ENCODE results near the gene TWF2.
A peak's percentile ranks its signal among the peaks of the same experiment; 100 is the strongest.

TWF2 gene

GRCh38 chr3:52198643-52199608 lies 40.0 kb downstream of the TWF2 start:
- DNase-seq, result no peak

- peak; percentile 44 to 88 for DNase-seq
Observed at GRCh38 chr3:52197842-52198625, 40.9 kb downstream of the TWF2 start, which contains the start of gene ALAS1. TSS of gene ALAS1 (plus strand) at chr3:52198160. CDS start at chr3:52199242, 1,082 bp downstream.

GRCh38 chr3:52197499-52197841 lies 41.5 kb downstream of the TWF2 start:
- no peak for DNase-seq

DNA sequence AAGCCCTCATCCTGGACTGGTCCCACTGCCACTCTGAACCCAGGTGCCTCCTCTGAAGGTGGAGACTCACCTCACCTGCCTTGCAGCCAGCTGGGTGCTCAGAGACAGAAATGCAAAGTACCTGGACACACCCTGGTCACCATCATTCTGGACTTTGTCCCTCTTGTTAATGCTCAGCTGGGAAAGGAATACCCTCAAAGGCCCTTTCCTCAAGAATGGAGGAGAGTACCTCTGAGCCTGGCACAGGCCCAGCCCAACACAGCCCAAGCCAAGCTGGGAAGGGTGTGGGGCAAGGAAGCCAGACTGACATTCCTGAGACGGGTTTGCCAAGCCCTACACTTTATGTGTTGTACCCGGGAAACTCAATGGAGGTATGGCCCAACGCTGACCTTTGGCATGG lies 42.0 kb downstream of the TWF2 start:
- peak in 1 of 2 experiments; percentile 5 for DNase-seq

DNA sequence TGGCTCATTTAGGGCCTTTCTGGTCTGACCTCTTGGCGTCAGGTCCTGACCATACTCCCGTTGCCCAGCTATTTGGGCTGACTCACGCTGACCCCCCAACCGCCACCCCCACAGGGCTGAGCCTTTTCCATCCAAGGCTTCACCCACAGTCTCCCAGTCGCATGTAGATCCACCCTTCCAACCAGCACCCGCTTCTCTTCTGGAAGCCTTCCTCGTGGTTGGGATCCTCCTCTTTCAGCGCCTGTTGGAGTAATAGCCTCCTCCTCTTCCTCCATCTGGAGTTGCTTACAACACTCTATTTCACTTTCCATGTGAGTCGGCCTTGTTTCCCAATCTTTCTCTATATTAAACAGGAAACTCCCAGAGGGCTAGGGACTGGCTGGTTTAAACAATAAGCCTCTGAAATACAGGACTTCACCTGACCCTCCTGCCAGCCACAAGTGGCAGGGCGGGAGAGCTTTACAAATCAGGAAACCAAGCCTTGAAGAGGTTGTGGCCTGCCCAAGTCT lies 43.1 kb downstream of the TWF2 start:
- DNase-seq, result no peak

- DNase-seq, result no peak
Observed at GRCh38 chr3:52195291-52195597, 43.7 kb downstream of the TWF2 start.

- DNase-seq, result no peak
Observed at GRCh38 chr3:52194485-52195290, 44.3 kb downstream of the TWF2 start.

- DNase-seq, result peak in 1 of 2 experiments; percentile 72
Observed at GRCh38 chr3:52193065-52193464, 45.9 kb downstream of the TWF2 start.

DNA sequence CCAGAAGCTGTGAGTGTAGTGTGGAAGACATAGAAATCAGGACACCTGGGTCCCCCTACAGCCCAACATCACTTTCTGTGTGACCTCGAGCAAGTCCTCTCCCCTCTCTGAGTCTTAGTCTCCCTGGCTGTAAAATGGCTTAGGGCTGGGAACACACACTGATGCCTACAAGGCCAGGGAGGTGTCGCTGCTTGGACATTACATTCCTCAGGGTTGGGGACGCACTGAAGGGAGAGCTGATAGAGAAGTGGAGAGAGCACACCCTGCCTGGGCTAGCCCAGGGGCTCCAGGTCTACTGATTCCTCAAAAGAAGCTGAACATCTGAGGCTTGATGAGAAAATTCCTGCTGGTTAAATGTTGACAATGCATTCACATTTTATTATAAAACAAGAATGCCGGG lies 47.3 kb downstream of the TWF2 start:
- no peak for DNase-seq

- peak in 1 of 2 experiments; percentile 3 for DNase-seq
Observed at GRCh38 chr3:52190294-52191074, 48.5 kb downstream of the TWF2 start.

DNA sequence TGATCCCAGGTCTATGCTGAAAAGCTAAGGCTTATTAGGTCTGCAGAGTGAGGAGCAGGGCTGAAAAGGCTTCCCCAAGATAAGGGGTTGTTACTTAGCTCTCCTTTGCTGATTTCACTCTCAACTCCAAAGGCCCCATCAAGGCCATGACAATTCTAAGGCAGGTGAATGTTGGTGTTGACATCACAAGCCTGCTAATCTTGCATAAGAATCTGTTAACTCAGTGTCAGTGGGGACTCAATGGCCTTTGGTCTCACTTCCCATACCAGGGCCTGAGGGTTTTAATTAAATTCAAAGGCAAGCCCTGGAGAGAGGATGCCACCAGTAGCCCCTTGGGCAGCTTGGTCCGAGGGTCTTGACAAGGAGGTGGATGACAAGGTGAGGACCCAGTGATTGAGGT lies 50.4 kb downstream of the TWF2 start:
- DNase-seq, result no peak

- DNase-seq, result no peak
Observed at GRCh38 chr3:52186729-52187128, 52.2 kb downstream of the TWF2 start.

DNA sequence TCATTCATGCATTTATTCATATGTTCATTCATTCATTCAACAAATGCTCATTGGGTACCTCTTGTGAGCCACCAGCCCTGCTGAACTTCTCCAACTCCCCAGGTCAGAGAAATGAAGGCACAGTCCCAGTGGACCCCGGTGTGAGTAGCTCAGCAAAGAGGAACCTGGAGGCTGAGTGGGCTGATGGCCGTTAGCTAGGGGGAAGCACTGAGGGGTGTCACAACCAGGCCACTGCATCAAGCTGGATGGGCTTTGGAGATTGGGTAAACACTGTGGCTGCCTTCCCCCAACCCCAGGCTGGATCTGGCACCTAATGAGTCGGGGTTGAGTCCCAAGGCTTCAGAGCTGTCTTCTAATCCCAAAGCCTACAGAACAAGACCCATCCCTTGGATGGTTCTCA lies 53.1 kb downstream of the TWF2 start:
- no peak for DNase-seq

- DNase-seq, result no peak
Observed at GRCh38 chr3:52185311-52185710, 53.6 kb downstream of the TWF2 start.

DNA sequence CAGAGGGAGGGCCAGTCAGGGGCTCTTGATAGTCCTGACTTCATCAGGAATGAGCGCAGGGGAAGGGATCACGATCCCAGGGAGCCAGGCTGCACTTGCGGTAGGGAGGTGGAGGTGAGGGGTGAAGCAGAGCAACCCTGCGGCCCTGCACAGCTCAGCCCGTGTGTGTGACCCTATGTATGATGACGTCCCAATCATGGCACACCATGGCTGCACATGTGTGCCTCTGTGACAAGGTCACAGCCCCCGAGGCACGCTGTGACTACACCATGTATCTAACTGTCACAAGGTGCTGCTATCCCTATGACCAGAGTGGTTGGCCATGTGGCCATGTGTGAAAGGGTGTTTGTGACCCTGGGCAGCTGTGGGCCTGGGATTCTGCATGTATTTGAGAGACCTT lies 54.3 kb downstream of the TWF2 start:
- no peak for DNase-seq

DNA sequence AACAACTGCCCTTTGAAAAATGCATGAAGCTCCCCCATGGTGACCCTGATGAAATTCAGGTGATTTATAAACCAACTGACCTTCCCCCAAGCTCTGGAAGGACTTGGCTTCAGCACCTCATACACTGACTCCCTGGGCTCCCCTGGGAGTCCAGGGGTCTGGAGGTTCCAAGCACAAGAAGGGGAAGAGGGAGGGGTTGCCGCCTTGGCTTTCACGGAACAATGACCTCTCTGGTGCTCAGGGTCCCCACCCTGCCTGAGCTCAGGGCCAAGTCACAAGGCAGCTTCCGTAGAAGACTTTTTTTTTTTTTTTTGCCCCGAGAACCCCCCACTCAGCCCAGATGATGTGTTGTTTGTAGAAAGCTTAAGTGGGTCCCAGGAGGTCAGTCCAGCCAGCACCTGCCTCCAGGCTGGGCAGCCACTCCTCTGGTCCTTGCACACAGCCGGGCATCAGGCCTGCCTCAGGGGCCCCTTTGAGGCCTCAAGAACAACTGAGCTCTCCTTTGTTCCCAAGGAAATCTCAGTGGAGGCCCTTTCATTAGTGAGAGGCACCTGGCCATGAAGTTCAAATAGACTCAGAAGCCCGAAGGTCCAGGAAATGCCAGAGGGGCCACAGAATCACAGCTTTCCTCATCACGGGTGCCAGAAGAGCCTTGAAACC lies 55.0 kb downstream of the TWF2 start:
- no peak for DNase-seq

DNA sequence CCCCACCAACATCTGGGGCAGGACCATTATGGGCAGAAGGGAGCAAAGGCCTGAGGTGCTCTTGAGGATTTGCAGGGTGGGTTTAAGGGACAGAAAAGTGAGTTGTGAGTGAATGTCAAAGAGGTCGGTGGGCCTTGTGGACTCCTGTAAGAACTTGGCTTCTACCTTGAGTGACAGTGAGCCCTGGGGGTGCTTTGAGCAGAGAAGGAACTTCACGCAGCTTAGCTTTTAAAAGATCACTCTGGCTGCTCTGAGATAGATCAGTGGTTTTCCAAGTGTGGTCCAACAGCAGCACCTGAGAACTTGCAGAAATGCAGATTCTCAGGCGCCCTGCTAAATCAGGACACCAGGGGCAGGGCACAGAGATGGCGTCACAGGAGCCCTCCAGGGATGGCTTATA lies 56.3 kb downstream of the TWF2 start:
- DNase-seq, result no peak

DNA sequence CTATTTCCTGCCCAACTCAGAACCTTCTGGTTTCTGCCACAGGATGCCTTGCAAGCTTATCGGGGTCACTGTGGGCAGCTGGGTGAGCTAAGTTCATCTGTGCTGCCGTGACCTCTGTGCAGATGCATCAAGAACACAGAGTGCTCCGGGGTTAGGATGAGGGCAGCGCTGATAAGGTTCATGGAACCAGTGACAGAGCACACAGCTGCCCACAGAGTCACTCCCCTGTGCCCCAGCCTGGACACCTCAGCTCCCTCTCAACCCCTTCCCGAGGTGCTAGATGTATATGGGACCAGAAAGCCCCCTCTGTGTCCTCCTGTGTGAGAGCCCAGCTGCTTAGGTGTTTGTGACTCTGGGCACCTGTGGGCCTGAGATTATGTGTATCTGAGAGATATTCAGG lies 56.8 kb downstream of the TWF2 start:
- DNase-seq, result no peak

- no peak for DNase-seq
Observed at GRCh38 chr3:52181543-52181942, 57.4 kb downstream of the TWF2 start.

Measured in NCI-H446 (cell line).